ENCODE measurements around the gene TUBB.

The TUBB gene

DNA sequence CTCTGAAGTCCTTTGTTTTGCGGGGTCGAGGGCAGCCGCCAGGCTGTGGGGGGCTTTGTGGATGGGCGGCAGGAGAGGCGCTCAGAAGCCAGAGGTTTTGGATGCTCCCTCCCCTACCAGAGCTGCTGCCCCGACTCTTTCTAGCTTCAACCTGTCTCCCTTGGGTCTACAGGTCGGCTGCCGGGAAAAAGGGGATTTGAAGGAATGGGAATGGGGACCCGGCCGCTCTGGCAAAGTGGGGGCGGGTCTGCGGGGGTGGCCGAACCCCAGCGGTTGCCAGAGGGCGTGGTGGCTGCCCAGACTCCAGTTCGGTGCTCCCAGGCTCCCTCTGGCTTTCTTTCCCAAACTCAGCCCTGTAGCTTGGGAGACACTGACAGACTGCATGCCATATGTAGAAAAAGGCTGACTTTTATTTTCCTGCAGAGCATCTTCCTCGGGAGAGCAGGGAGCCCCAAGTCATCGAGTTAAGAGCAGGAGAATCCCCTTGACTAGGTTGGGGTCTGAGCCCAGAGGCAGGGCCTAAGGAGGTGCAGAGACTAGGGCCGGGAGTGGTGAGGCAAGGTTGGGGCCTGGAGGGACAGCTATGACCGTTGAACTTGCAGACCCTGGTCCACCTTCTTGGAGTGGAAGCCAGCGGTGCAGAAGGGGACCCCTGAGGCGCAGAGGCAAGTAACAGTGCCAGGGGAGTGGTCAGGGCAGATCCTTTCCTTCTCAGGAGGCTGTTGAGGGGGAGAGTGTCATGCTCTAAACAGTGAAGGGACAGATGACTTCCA is 32.3 kb upstream of the TUBB start:
- DNase-seq (ENCODE audit: low spot score) = peak; percentile 35

GRCh38 chr6:30688569-30688968 is 31.6 kb upstream of the TUBB start:
- DNase-seq (ENCODE audit: low spot score) = no peak

DNA sequence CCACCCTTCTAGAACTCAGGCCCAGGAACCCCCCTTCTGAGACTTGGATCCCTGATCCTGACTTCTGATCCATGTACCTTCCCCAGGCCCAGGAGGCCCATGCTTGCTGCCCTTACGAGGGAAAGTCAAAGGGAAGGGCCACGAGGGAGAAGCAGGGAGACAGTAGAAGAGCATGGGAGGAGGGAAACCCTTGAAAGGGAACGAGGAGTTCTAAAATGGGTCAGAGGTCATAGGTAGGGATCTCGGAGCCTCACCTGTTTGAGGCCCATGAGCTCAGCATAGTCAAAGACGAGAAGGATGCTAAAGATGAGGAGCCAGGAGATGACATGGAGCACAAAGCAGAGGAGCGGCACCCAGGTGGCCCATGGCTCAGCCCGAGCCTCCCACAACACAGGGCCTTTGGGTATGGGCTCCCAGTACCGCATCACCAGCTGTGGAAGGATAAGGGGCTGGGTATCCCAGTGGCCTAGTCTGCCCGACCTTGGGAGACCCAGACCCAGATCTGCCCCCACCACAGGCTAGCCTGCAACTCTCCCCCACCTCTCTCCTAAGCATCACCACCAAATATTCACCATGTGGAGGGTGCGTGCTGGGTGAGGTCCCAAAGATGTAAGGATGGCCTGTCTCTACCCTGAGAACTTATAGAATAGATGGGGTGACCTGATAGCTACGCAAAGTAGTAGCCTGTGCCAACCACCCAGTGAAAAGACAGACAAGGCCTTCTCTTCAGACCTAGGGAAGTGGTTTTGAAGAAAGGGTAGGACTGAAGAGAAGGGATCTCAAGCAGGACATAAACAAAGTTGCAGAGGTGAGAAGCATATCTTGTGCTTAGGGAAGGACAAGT is 30.9 kb upstream of the TUBB start:
- DNase-seq (ENCODE audit: low spot score) = no peak

GRCh38 chr6:30689985-30690384 is 30.2 kb upstream of the TUBB start:
- no peak for DNase-seq (ENCODE audit: low spot score)

DNA sequence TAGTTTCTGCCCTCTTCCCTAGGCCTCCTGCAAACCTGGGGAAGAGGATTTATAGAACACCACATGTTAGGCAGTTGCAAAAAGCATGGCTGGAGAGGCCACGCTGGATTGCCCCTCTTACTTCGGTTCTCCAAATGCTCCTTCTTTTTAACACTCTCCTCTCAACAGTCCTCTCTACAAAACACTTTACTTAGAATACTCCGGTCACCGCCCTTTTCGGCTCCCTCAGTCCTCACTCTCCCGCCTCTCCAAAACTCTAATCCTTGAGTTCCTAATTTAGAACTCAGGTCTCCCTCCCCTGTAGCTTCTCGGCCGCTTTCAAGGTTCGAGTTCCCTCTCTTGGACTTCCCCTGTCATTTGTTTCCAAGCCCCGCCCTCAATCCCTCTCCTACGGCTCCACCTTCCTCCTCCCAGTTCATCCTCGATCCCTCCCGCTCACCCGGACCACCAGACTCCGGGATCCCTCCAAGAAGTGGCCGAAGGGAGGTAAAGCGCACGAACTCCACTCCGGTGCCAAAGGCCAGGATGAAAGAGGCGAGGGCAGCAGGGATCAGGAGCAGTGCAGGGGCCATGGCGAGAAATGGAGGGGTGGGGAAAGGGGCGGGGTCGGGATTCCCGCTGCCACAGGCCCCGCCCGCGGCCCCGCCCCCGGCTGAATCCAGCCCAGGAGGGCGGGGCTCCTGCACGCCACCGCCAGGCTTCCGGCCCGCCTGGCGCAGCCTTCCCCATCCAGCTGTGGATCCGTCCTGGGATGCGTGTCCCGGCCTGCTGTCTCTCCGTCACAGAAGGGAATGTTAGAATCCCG is 29.5 kb upstream of the TUBB start, which contains the start of gene NRM:
Gene NRM (minus strand): TSS at position 582 of the 805 bp plus-strand sequence. CDS start 10 bp downstream, at position 572.
- peak; percentile 78 for DNase-seq (ENCODE audit: low spot score)

- DNase-seq (ENCODE audit: low spot score) = no peak
Observed at GRCh38 chr6:30691208-30691847, 28.8 kb upstream of the TUBB start.

DNA sequence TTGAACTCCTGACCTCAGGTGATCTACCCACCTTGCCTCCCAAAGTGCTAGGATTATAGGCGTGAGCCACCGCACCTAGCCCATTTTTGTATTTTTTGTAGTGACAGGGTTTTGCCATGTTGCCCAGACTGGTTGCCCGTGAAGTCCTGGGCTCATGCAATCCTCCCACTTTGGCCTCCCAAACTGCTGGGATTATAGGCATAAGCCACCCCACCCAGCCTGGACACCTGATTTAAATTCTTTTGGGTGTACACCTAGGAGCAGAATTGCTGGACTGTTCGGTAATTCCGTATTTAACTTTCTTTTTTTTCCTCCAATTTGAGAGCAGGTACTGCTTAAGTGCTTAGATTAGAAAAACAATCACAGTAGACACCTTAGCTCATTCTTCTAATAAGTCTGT is 23.7 kb upstream of the TUBB start:
- DNase-seq (ENCODE audit: low spot score) = no peak

- DNase-seq (ENCODE audit: low spot score) = no peak
Observed at GRCh38 chr6:30700340-30700739, 19.8 kb upstream of the TUBB start.

GRCh38 chr6:30703011-30703410 is 17.1 kb upstream of the TUBB start:
- no peak for DNase-seq (ENCODE audit: low spot score)

GRCh38 chr6:30703821-30704220 is 16.3 kb upstream of the TUBB start:
- DNase-seq (ENCODE audit: low spot score) = no peak

DNA sequence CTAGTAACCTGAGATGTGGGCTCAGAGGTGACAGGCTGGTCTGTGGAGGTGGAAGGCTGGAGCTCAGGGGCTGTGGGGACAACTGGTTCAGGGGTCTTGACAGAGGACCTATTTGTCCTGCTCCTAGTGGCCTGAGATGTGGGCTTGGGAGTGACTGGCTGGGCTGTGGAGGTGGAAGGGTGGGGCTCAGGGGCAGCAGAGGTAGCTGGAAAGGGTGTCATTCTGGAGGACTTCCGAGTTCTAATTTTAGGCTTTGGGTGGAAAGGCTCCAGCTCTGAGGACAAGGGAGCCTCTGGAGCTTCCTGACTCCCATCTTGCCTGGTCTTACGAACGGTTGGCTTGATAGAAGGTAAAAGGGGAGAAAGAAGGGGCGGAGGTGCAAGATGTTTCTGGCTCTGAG is 14.5 kb upstream of the TUBB start:
- DNase-seq (ENCODE audit: low spot score) = no peak

- DNase-seq (ENCODE audit: low spot score) = no peak
Observed at GRCh38 chr6:30707281-30707850, 12.8 kb upstream of the TUBB start.

DNA sequence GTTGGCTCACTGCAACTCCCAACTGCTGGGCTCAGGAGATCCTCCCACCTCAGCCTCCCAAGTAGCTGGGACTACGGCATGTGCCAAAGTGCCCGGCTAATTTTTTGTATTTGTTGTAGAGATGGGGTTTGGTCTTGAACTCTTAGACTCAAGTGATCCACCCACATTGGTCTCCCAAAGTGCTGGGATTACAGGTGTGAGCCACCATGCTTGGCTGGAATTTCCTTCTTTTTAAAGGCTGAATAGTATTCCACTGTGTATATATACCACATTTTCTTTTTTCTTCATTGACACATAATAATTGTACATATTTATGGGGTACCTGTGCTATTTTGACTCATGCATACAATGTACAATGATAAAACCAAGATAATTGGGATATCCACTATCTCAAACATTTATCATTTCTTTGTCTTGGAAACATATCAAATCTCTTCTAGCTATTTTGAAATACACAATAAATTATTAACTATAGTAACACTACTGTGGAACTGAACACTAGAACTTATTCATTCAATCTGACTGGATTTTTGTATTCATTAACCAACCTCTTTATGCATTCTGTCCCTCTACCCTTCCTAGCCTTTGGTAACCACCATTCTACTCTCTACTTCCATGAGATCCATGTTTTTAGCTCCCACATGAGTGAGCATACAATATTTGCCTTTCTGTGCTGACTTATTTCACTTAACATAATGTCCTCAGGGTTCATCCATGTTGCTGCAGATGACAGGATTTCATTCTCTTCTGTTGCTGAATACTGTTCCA is 10.9 kb upstream of the TUBB start:
- DNase-seq (ENCODE audit: low spot score) = no peak

GRCh38 chr6:30711758-30712380 is 8.3 kb upstream of the TUBB start:
- no peak for DNase-seq (ENCODE audit: low spot score)

GRCh38 chr6:30712441-30712945 is 7.7 kb upstream of the TUBB start:
- no peak for DNase-seq (ENCODE audit: low spot score)

DNA sequence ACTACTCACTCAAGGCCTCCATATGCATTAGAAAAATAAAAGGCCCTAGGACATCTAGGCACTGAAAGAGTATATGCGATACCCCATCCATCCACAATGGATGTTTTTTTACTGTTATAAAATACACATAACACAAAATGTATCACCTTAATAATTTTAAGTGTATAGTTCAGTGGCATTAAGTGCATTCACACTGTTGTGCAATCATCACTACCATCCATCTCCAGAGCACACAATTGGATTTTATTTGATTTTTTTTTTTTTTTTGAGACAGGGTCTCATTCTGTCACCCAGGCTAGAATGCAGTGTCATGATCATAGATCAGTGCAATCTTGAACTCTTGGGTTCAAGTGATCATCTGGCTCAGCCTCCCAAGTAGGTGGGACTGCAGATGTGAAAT is 5.9 kb upstream of the TUBB start:
- DNase-seq (ENCODE audit: low spot score) = no peak

DNA sequence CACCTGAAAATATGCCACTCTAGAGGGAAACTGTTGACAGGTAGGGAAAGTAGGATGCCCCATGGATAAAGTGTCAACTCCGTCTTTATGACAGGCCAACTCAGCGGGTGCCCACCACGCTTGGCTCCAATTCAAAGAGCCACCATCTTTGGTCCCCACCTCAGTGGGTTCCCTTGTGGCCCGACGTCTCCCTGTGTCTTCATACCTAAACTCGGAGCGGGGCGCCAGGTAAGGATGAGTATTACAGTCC is 3.3 kb upstream of the TUBB start:
- DNase-seq (ENCODE audit: low spot score) = no peak

DNA sequence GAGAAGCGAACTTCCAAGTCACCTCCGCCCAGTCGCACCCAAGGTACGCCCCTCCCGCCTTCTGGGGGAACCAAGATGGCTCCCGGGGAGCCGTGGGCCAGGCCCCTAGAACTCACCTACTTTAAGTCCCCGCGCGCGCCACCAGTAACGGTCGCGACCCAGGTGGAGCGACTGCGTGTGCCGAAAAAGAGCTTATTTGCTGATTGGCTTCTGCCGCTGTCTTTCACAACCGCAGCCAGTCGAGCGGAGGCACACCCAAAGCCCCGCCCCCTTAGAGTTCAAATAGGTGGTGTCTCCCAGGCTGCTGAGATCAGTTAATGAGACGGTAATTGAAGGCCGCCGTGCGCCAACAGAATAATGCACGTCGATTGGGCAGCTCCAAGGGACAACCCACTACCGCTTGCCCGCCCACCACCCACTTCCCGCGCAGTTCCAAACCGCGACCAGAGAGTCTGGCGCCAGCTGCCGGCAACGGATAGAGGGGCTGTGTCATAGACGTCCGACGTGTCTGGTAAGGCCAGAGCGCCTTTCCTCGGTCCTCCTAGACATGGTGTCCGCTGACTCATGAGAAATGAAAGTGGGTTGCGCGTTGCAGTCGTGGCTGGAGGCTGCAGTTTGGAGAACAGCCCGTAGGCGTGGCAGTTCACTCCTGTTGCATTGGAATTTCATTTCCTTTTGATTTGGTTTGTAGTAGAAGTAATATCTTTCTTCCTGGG is 2.9 kb upstream of the TUBB start, which contains the start of gene MDC1:
Gene MDC1 (minus strand): TSS at position 153 of the 716 bp plus-strand sequence. CDS start 2,106 bp downstream, outside the sequence.
- peak; percentile 99 for DNase-seq (ENCODE audit: low spot score)

Measured in SW480 (cell line).